Keratinocyte (primary cell): ENCODE data around the gene MTX2.

Experiments used
- EZH2 ChIP-seq: IDR thresholded peaks from one replicate; pipeline ENCODE4 v1.6.1; 2012; ENCODE audit warnings: inconsistent platforms, mild to moderate bottlenecking, low read length, moderate library complexity
- TF ChIP-seq, protein P1 (sequence below), 3 experiments: IDR thresholded peaks in 1 of 3; conservative IDR thresholded peaks in 1 of 3; optimal IDR thresholded peaks in 1 of 3; 2 replicates in 2 of 3; 3 replicates in 1 of 3; pipeline versions ENCODE3 to v1.5.1; 2011; ENCODE audit warnings: low read length in 3 of 3, mild to moderate bottlenecking in 3 of 3, moderate library complexity in 2 of 3, control low read depth in 1 of 3, inconsistent platforms in 1 of 3; ENCODE audit not compliant: insufficient read depth in 2 of 3; ENCODE audit errors: extremely low read depth in 1 of 3

DNA sequence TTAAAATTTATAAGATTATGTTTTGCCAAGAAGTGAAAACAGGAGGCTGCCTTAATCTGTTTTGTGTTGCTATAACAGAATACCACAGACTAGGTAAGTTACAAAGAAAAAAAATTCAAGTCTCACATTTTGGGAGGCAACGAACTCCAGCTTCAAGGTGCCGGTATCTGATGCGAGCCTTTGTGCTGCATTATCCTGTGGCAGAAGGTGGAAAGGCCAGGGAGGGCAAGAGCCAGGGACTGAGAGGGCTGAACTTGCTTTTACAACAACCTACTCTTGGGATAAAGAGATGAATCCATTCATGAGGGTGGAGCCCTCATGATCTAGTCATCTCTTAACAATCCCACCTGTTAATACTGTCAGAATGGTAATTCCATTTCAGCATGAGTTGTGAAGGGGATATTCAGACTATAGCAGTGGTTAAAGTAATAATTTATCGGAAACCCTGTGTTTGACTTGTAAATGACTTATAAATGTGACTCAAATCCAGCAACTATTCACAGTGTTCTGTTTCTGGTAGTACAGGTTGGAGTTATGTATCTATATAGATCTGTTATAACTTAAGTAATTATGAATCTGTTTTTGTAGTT, 3.7 kb downstream of the MTX2 start:
- TF ChIP-seq, protein P1, sequence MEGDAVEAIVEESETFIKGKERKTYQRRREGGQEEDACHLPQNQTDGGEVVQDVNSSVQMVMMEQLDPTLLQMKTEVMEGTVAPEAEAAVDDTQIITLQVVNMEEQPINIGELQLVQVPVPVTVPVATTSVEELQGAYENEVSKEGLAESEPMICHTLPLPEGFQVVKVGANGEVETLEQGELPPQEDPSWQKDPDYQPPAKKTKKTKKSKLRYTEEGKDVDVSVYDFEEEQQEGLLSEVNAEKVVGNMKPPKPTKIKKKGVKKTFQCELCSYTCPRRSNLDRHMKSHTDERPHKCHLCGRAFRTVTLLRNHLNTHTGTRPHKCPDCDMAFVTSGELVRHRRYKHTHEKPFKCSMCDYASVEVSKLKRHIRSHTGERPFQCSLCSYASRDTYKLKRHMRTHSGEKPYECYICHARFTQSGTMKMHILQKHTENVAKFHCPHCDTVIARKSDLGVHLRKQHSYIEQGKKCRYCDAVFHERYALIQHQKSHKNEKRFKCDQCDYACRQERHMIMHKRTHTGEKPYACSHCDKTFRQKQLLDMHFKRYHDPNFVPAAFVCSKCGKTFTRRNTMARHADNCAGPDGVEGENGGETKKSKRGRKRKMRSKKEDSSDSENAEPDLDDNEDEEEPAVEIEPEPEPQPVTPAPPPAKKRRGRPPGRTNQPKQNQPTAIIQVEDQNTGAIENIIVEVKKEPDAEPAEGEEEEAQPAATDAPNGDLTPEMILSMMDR (optimal IDR thresholded peaks at IDR 0.05 in 1 of 3, IDR thresholded peaks at IDR 0.05 in 1 of 3, conservative IDR thresholded peaks at IDR 0.05 in 1 of 3; ENCODE audit: extremely low read depth in 1 of 3, insufficient read depth in 2 of 3, low read length in 3 of 3) = no peak
- no peak for TF ChIP-seq EZH2
